Measurements from ENCODE around the gene TMEM25.

Gene TMEM25

GRCh38 chr11:118532091-118532490, 1.1 kb downstream of the TMEM25 start:
- no peaks in the 10 kb centered on the region for H3K79me2 ChIP-seq (ENCODE audit: control insufficient read depth, insufficient read depth, low read length, unreplicated experiment)
- H3K36me3 ChIP-seq (ENCODE audit: insufficient read depth, low read length), result no peaks in the 10 kb centered on the region
- no peak overlapping the region for H3K27ac ChIP-seq (ENCODE audit: low read depth, low read length)
- peaks cover 4% of the 10 kb centered on the region for H3K4me1 ChIP-seq (ENCODE audit: control insufficient read depth, insufficient read depth, low read length, unreplicated experiment)
- 0 out of 2 replicates have a peak overlapping the region, but pooled peaks have one; percentile 80 for H3K4me3 ChIP-seq (ENCODE audit: low read depth, low read length)
- H3K27me3 ChIP-seq (ENCODE audit: insufficient read depth, low read length), result no peaks in the 10 kb centered on the region
- H2AFZ ChIP-seq (ENCODE audit: low read length, unreplicated experiment), result no peak overlapping the region

DNA sequence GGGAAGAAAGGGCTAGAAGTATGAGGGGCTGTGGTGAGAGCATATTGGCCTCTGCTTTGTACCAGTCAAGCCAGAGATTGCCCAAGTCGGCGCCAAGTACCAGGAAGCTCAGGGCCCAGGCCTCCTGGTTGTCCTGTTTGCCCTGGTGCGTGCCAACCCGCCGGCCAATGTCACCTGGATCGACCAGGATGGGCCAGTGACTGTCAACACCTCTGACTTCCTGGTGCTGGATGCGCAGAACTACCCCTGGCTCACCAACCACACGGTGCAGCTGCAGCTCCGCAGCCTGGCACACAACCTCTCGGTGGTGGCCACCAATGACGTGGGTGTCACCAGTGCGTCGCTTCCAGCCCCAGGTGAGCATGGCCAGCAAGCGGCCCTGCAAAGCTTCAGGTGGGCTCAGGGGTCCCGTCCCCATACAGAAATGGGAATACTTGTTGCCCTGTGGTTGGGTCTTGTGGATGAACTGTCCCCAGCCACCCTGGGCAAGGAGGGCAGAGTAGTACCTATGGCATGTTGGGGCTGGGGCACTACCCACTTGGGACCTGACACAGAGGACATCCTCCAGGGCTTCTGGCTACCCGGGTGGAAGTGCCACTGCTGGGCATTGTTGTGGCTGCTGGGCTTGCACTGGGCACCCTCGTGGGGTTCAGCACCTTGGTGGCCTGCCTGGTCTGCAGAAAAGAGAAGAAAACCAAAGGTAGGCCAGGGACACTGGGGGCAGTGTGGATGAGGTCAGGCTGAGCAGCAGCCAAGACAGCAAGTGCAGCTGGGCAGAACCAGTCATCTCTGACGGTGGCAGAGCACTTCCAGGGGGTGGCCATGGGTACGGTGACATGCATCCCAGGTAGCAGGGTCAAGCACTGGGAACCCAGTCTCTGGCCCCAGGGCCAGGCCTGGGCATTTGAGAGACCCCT, 2.1 kb downstream of the TMEM25 start:
- Histone ChIP-seq H3K36me3 (ENCODE audit: insufficient read depth, low read length) (no peaks in the 10 kb centered on the region), H3K27me3 (ENCODE audit: insufficient read depth, low read length) (no peaks in the 10 kb centered on the region), H3K79me2 (ENCODE audit: control insufficient read depth, insufficient read depth, low read length, unreplicated experiment) (no peaks in the 10 kb centered on the region), H2AFZ (ENCODE audit: low read length, unreplicated experiment) (no peak overlapping the region), H3K27ac (ENCODE audit: low read depth, low read length) (no peak overlapping the region), H3K4me3 (ENCODE audit: low read depth, low read length) (no peak overlapping the region), H3K4me1 (ENCODE audit: control insufficient read depth, insufficient read depth, low read length, unreplicated experiment) (peaks cover 4% of the 10 kb centered on the region)

DNA sequence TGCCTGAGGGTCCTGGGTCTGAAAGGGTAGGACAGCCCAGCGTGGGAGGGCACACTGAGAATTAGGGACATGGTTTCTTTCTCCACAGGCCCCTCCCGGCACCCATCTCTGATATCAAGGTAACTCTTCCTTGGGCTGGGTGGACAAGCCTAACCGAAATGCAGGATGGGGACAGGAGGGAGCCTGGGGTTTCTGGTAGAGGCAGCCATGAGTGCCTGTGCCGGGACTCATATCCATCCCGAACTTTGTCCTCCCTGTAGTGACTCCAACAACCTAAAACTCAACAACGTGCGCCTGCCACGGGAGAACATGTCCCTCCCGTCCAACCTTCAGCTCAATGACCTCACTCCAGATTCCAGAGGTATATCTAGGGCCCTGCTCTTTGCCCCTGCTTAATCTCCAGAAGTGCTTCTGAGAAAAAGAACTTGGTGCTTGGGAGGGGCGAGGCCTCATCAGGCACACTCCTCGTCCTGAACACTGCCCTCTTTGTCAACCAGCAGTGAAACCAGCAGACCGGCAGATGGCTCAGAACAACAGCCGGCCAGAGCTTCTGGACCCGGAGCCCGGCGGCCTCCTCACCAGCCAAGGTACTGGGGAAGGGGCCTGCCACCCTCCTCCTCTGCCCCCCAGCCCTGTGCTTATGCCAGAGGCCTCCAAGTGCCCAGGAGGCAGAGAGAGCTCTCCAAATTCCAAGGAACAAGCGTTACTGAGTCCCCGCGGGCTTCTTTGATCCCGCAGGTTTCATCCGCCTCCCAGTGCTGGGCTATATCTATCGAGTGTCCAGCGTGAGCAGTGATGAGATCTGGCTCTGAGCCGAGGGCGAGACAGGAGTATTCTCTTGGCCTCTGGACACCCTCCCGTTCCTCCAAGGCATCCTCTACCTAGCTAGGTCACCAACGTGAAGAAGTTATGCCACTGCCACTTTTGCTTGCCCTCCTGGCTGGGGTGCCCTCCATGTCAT, 3.1 kb downstream of the TMEM25 start:
- Histone ChIP-seq H2AFZ (ENCODE audit: low read length, unreplicated experiment) (no peak overlapping the region), H3K4me1 (ENCODE audit: control insufficient read depth, insufficient read depth, low read length, unreplicated experiment) (peaks cover 4% of the 10 kb centered on the region), H3K27me3 (ENCODE audit: insufficient read depth, low read length) (no peaks in the 10 kb centered on the region), H3K36me3 (ENCODE audit: insufficient read depth, low read length) (no peaks in the 10 kb centered on the region), H3K79me2 (ENCODE audit: control insufficient read depth, insufficient read depth, low read length, unreplicated experiment) (no peaks in the 10 kb centered on the region), H3K4me3 (ENCODE audit: low read depth, low read length) (no peak overlapping the region), H3K27ac (ENCODE audit: low read depth, low read length) (no peak overlapping the region)

DNA sequence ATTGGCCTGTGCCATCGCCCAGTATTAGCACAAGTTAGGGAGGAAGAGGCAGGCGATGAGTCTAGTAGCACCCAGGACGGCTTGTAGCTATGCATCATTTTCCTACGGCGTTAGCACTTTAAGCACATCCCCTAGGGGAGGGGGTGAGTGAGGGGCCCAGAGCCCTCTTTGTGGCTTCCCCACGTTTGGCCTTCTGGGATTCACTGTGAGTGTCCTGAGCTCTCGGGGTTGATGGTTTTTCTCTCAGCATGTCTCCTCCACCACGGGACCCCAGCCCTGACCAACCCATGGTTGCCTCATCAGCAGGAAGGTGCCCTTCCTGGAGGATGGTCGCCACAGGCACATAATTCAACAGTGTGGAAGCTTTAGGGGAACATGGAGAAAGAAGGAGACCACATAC, 4.3 kb downstream of the TMEM25 start:
- Histone ChIP-seq H3K4me3 (ENCODE audit: low read depth, low read length) (no peak overlapping the region), H3K27ac (ENCODE audit: low read depth, low read length) (no peak overlapping the region), H3K27me3 (ENCODE audit: insufficient read depth, low read length) (no peaks in the 10 kb centered on the region), H3K36me3 (ENCODE audit: insufficient read depth, low read length) (no peaks in the 10 kb centered on the region), H3K79me2 (ENCODE audit: control insufficient read depth, insufficient read depth, low read length, unreplicated experiment) (no peaks in the 10 kb centered on the region), H2AFZ (ENCODE audit: low read length, unreplicated experiment) (no peak overlapping the region), H3K4me1 (ENCODE audit: control insufficient read depth, insufficient read depth, low read length, unreplicated experiment) (no peaks in the 10 kb centered on the region)

DNA sequence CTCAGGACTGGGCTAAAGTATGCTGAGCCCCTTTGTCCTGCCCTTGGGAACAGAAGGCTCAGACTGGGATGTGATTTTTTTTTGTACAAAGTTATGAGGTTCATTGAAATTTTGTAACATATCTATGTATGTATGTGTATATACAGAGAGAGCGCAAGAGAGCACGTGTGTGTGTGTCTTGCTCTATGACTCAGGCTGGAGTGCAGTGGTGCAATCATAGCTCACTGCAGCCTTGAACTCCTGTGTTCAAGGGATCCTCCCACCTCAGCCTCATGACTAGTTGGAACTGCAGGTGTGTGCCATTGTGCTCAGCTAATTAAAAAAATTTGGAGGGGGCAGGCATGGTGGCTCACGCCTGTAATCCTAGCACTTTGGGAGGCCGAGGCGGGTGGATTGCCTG, 5.7 kb downstream of the TMEM25 start:
- Histone ChIP-seq H3K79me2 (ENCODE audit: control insufficient read depth, insufficient read depth, low read length, unreplicated experiment) (no peaks in the 10 kb centered on the region), H3K4me1 (ENCODE audit: control insufficient read depth, insufficient read depth, low read length, unreplicated experiment) (no peaks in the 10 kb centered on the region), H2AFZ (ENCODE audit: low read length, unreplicated experiment) (no peak overlapping the region), H3K4me3 (ENCODE audit: low read depth, low read length) (no peak overlapping the region), H3K27me3 (ENCODE audit: insufficient read depth, low read length) (no peaks in the 10 kb centered on the region), H3K36me3 (ENCODE audit: insufficient read depth, low read length) (no peaks in the 10 kb centered on the region), H3K27ac (ENCODE audit: low read depth, low read length) (no peak overlapping the region)

- Histone ChIP-seq H3K27ac (ENCODE audit: low read depth, low read length) (no peak overlapping the region), H3K36me3 (ENCODE audit: insufficient read depth, low read length) (no peaks in the 10 kb centered on the region), H3K4me1 (ENCODE audit: control insufficient read depth, insufficient read depth, low read length, unreplicated experiment) (no peaks in the 10 kb centered on the region), H3K4me3 (ENCODE audit: low read depth, low read length) (no peak overlapping the region), H3K79me2 (ENCODE audit: control insufficient read depth, insufficient read depth, low read length, unreplicated experiment) (no peaks in the 10 kb centered on the region), H3K27me3 (ENCODE audit: insufficient read depth, low read length) (no peaks in the 10 kb centered on the region), H2AFZ (ENCODE audit: low read length, unreplicated experiment) (no peak overlapping the region)
These were observed 6.5 kb downstream of the TMEM25 start for GRCh38 chr11:118537409-118537980.

DNA sequence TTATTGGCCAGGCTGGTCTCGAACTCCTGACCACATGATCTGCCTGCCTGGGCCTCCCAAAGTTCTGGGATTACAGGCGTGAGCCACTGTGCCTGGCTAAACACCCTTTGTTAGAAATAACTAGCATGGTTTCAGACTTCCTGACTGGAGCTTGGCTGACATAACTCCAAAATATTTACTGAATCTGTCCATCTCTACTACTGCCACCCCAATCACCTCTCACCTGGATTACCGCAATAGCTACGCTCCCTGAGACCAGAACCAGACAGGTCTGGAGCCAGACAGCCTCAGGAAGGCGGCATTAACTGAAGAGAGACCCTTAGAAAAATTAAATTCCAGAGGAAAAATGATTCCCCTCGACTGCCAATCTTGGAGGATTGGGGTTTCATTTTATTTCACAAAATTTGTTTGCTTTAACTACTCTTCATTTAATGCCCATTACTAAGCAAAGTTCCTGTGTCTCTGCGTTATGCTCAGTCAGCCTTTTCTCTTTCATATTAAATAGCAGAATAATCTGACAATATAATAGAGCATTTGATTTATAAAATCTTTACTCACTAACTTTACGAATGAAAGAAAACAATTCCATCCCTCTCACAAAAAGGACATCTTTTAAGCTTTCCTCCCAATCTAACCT, 13.1 kb downstream of the TMEM25 start:
- Histone ChIP-seq H3K4me3 (ENCODE audit: low read depth, low read length) (no peak overlapping the region), H3K27me3 (ENCODE audit: insufficient read depth, low read length) (no peaks in the 10 kb centered on the region), H3K4me1 (ENCODE audit: control insufficient read depth, insufficient read depth, low read length, unreplicated experiment) (no peaks in the 10 kb centered on the region), H3K27ac (ENCODE audit: low read depth, low read length) (no peak overlapping the region), H3K36me3 (ENCODE audit: insufficient read depth, low read length) (no peaks in the 10 kb centered on the region), H2AFZ (ENCODE audit: low read length, unreplicated experiment) (no peak overlapping the region), H3K79me2 (ENCODE audit: control insufficient read depth, insufficient read depth, low read length, unreplicated experiment) (no peaks in the 10 kb centered on the region)

DNA sequence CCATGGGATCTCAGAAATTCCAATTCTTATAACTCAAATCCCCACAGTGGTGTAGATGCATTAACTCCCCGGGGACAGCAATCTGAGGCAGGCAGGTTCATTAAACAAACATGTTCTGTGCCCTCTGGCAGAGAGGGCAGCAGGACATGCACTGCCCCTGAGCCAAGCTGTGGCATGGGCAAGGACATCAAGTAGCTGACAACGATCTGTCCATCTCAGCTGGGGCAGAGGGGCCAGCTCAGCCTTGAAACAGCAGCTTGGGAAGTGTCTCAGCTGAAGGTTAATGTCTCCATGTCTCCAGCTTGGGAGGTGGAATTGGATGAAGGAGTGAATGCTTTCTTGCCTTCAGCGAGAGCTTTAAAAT, 13.6 kb downstream of the TMEM25 start:
- H3K27ac ChIP-seq (ENCODE audit: low read depth, low read length), result no peak overlapping the region
- H3K36me3 ChIP-seq (ENCODE audit: insufficient read depth, low read length), result no peaks in the 10 kb centered on the region
- H3K79me2 ChIP-seq (ENCODE audit: control insufficient read depth, insufficient read depth, low read length, unreplicated experiment), result no peaks in the 10 kb centered on the region
- no peak overlapping the region for H3K4me3 ChIP-seq (ENCODE audit: low read depth, low read length)
- H2AFZ ChIP-seq (ENCODE audit: low read length, unreplicated experiment), result no peak overlapping the region
- H3K27me3 ChIP-seq (ENCODE audit: insufficient read depth, low read length), result no peaks in the 10 kb centered on the region
- no peaks in the 10 kb centered on the region for H3K4me1 ChIP-seq (ENCODE audit: control insufficient read depth, insufficient read depth, low read length, unreplicated experiment)

DNA sequence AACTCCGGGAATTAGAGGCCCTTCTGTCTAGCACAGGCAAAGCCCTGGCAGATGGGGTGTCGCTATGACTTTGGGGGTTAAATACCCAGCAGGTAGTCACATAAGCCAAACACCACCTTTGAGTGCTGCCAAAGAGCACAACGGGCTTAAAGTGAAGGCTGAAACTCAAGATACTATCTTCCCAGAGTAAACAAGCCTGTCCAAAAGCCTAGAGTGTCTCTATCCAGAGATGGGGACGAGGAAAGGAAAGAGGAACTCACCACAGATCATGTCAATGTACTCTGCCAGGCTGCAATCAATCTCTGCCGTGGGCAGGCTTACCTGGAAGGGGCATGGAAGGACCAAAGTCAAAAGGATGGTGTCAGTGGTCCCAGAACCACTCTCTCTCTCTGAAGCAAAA, 14.5 kb downstream of the TMEM25 start:
- no peaks in the 10 kb centered on the region for H3K27me3 ChIP-seq (ENCODE audit: insufficient read depth, low read length)
- H3K27ac ChIP-seq (ENCODE audit: low read depth, low read length), result no peak overlapping the region
- H2AFZ ChIP-seq (ENCODE audit: low read length, unreplicated experiment), result no peak overlapping the region
- no peaks in the 10 kb centered on the region for H3K36me3 ChIP-seq (ENCODE audit: insufficient read depth, low read length)
- no peak overlapping the region for H3K4me3 ChIP-seq (ENCODE audit: low read depth, low read length)
- H3K79me2 ChIP-seq (ENCODE audit: control insufficient read depth, insufficient read depth, low read length, unreplicated experiment), result no peaks in the 10 kb centered on the region
- no peaks in the 10 kb centered on the region for H3K4me1 ChIP-seq (ENCODE audit: control insufficient read depth, insufficient read depth, low read length, unreplicated experiment)

DNA sequence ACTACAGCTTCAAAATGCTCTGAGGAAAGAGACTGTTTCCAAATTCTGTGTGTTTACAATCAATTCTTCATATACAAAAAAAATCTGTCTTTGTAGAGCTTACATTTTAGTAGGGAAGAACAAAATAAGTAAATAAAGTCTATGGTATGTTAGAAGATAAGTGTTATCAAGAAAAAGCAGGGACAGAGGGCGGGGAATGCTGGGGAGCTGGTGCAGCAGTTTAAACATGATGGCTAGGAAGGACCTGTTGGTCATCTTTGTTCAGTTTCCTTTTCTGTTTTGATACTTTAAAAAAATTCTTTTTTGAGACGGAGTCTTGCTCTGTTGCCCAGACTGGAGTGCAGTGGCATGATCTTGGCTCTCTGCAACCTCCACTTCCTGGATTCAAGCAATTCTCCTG, 16.1 kb downstream of the TMEM25 start:
- H3K27me3 ChIP-seq (ENCODE audit: insufficient read depth, low read length), result no peaks in the 10 kb centered on the region
- H3K27ac ChIP-seq (ENCODE audit: low read depth, low read length), result no peak overlapping the region
- no peaks in the 10 kb centered on the region for H3K79me2 ChIP-seq (ENCODE audit: control insufficient read depth, insufficient read depth, low read length, unreplicated experiment)
- no peaks in the 10 kb centered on the region for H3K4me1 ChIP-seq (ENCODE audit: control insufficient read depth, insufficient read depth, low read length, unreplicated experiment)
- H2AFZ ChIP-seq (ENCODE audit: low read length, unreplicated experiment), result no peak overlapping the region
- no peaks in the 10 kb centered on the region for H3K36me3 ChIP-seq (ENCODE audit: insufficient read depth, low read length)
- no peak overlapping the region for H3K4me3 ChIP-seq (ENCODE audit: low read depth, low read length)
